Stimulated activated effector memory CD8-positive, alpha-beta T cell treated with anti-CD3 and anti-CD28 coated beads, Interleukin-12 subunit alpha, Interleukin-12 subunit beta, amount 100 ng/mL, for 72 hours (primary cell): ENCODE measurements around the gene NDUFS7.
"Not testable (repeated sequence)": the region's sequence is repeated elsewhere in the genome, so short reads cannot be mapped to it uniquely, and the experiment has no call there.

Source experiments
- ATAC-seq: fragments of 150-1000 bp; cut with Tn5 transposase; 2 replicates; pipeline ENCODE4 v1.10.0; 2021
- DNase-seq, 2 donors: peaks; one replicate each; pipeline ENCODE4 v3.0.0; 2021 to 2022; ENCODE audit warnings: low spot score in 2 of 2
- H3K27ac Mint-ChIP-seq: one replicate; pipeline ENCODE4 v1.8.0; 2022; ENCODE audit warnings: mild to moderate bottlenecking, mixed read lengths
- H3K36me3 Mint-ChIP-seq: one replicate; pipeline ENCODE4 v1.8.0; 2022; ENCODE audit warnings: mild to moderate bottlenecking, mixed read lengths
- H3K4me1 Mint-ChIP-seq: one replicate; pipeline ENCODE4 v1.8.0; 2022; ENCODE audit warnings: mixed read lengths
- H3K4me3 Mint-ChIP-seq: one replicate; pipeline ENCODE4 v1.8.0; 2022; ENCODE audit warnings: mild to moderate bottlenecking, mixed read lengths
- H3K9me3 Mint-ChIP-seq: one replicate; pipeline ENCODE4 v1.8.0; 2022; ENCODE audit warnings: mixed read lengths

NDUFS7 gene

DNA sequence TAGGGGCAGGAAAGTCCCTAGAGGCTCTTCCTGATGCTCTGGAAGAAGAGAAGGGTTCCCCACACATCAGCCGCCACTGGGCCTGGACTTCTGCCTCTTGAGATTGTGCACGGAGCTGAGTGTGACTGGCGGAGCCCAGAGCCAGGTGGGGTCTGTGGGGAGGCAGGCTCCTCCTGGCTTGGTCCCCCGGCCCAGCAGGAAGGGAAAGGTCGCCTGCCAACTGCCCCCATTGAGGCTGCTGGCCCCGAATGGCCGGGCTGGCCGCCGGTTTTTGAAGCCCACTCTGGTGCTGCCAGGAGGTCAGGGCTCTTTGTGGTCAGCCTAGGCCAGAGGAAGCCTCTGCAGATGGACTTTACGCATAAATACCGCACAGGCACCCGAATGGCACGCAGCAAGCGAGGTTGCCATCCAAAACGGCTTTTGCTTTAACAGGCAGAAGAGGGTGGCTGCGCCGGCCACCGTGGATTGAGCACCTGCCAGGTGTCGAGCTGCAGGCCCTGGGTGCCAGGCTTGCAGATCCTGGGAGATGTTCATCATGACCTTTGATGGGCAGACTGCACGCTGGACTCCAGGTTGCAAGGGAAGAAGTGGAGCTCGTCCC lies 28.7 kb downstream of the NDUFS7 start:
- peak overlapping the region; percentile 87 for H3K27ac Mint-ChIP-seq
- peaks cover 76% of the 10 kb centered on the region for H3K4me1 Mint-ChIP-seq
- DNase-seq (no peak), ATAC-seq (no peak)
- peak overlapping the region; percentile 93 for H3K4me3 Mint-ChIP-seq
- H3K9me3 Mint-ChIP-seq: no peaks in the 10 kb centered on the region
- peaks cover 85% of the 10 kb centered on the region for H3K36me3 Mint-ChIP-seq

GRCh38 chr19:1412995-1413800 lies 29.5 kb downstream of the NDUFS7 start:
- Mint-ChIP-seq H3K4me3 (peak overlapping the region; percentile 44), H3K36me3 (peaks cover 93% of the 10 kb centered on the region), H3K9me3 (no peaks in the 10 kb centered on the region), H3K4me1 (peaks cover 81% of the 10 kb centered on the region), H3K27ac (peak overlapping the region; percentile 56)
- DNase-seq (no peak), ATAC-seq (no peak)

GRCh38 chr19:1416014-1416841 lies 32.5 kb downstream of the NDUFS7 start:
- DNase-seq: no peak

DNA sequence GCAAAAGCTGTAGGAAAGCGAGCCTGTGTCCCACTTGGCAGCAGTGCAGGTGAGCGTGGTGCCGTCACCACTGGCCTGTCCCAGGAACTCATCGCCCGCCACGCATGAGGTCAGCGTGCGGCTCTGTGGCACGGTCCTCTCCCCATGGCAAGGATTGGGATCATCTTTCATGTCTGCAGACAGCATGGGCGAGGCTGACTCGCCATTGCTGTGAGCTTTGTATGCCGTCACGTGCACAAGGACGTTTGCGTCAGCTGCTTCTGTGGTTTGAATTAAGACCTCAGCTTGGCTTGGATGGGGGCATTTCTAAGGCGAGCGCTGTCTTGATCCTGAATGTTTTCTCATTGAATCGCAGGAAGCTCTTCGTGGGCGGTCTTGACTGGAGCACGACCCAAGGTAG lies 33.4 kb downstream of the NDUFS7 start:
- ATAC-seq (no peak), DNase-seq (no peak)
- peaks cover 95% of the 10 kb centered on the region for H3K36me3 Mint-ChIP-seq
- peak overlapping the region; percentile 86 for H3K27ac Mint-ChIP-seq
- no peak overlapping the region for H3K4me3 Mint-ChIP-seq
- no peaks in the 10 kb centered on the region for H3K9me3 Mint-ChIP-seq
- H3K4me1 Mint-ChIP-seq: peaks cover 46% of the 10 kb centered on the region

More at GRCh38 chr19:1416014-1416841, 32.5 kb downstream of the NDUFS7 start:
- Mint-ChIP-seq H3K9me3 (no peaks in the 10 kb centered on the region), H3K4me3 (peak overlapping the region; percentile 45), H3K36me3 (peaks cover 95% of the 10 kb centered on the region), H3K4me1 (peaks cover 55% of the 10 kb centered on the region), H3K27ac (peak overlapping the region; percentile 86)
- no peak for ATAC-seq

DNA sequence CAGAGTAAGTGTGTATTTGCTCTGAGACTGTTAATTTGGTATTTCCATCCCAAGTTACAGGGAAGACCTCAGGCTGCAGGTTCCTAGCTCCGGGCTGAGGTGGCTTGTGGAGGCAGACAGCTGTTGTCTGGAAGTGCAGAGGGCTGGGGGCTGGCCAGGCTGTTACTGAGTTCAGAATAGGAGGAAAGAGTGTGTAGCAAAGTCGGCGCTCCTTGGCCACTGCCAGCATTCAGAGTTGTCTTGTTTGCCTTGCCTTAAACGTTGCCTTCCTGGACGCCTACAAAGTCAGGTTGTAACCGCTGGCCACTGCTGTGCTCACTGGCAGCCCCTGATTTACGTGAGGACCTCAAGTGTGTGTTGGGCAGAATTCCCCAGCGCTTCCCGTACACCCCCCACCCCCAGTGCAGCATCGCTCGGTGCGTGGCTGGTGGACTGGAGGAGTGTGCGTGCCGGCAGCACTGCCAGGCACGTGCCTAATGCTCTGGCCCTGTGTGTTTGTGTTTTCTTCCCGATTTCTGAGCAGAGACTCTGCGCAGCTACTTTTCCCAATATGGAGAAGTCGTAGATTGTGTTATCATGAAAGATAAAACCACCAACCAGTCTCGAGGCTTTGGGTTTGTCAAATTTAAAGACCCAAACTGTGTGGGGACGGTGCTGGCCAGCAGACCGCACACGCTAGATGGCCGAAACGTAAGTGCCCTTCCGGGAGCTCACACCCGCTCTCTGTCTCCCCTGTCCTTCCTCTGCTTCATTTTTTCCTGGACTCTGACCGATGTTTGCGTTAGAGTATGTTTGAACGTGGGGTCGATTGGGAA lies 34.2 kb downstream of the NDUFS7 start:
- peaks cover 39% of the 10 kb centered on the region for H3K4me1 Mint-ChIP-seq
- no peaks in the 10 kb centered on the region for H3K9me3 Mint-ChIP-seq
- H3K36me3 Mint-ChIP-seq: peaks cover 99% of the 10 kb centered on the region
- H3K27ac Mint-ChIP-seq: peak overlapping the region; percentile 86
- DNase-seq: no peak
- no peak overlapping the region for H3K4me3 Mint-ChIP-seq
- no peak for ATAC-seq

DNA sequence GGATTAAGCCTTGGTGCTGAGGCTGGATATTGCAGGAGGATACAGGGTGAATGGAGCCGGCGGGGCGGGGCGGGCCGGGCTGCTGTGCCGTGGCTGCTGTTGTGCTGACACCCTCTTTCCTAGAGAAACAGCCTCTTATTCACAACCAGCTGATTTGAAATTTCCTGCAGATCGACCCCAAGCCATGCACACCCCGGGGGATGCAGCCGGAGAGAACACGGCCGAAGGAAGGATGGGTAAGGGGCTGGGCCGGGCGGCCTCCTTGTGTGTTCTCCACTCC lies 34.7 kb downstream of the NDUFS7 start:
- Mint-ChIP-seq H3K36me3 (peaks cover 99% of the 10 kb centered on the region), H3K9me3 (no peaks in the 10 kb centered on the region), H3K4me1 (peaks cover 39% of the 10 kb centered on the region), H3K27ac (no peak overlapping the region), H3K4me3 (no peak overlapping the region)
- no peak for DNase-seq
- no peak for ATAC-seq

DNA sequence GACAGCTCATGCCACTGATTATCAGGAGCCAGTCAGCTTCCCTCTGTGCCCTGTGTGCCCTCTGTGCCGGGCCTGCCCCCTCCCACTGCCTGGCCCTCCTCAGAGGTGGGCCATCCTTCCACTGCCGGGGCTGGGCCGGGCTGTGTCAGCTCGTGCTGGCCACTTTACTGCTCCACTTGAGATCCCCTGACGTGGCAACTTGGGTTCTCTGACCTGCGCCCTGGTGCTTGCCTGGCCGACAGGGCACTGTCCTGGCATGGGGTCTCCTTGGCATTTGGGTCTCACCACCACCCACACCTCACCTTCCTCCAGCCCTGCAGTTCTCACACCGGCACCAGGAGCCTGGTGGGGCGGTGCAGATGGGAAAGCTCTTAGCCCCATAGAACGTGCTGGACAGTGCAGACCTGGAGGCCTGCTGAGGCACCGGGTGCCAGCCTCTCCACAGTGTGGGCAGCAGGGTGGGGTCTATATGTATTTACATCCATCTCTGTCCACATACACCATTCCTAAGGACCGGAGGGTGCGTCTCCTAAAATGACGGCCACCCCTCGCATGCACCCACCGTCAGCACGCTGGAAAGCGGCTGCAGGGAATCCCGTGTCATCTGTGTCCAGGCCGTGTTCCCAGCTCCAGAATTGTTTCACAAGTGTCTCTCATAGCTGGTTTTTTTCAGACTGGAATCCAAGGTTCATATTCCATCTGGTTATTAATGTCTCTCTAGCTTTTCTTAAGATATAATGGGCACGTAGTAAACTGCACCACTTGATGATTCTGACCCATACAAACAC lies 35.4 kb downstream of the NDUFS7 start:
- Mint-ChIP-seq H3K4me1 (peaks cover 36% of the 10 kb centered on the region), H3K36me3 (peaks cover 99% of the 10 kb centered on the region), H3K4me3 (no peak overlapping the region), H3K27ac (no peak overlapping the region), H3K9me3 (no peaks in the 10 kb centered on the region)
- ATAC-seq (no peak), DNase-seq (no peak)

GRCh38 chr19:1420085-1420484 lies 36.4 kb downstream of the NDUFS7 start:
- H3K9me3 Mint-ChIP-seq, DNase-seq, H3K4me3 Mint-ChIP-seq, H3K27ac Mint-ChIP-seq, ATAC-seq: not testable (repeated sequence)
- H3K36me3 Mint-ChIP-seq: peaks cover 99% of the 10 kb centered on the region
- peaks cover 38% of the 10 kb centered on the region for H3K4me1 Mint-ChIP-seq

DNA sequence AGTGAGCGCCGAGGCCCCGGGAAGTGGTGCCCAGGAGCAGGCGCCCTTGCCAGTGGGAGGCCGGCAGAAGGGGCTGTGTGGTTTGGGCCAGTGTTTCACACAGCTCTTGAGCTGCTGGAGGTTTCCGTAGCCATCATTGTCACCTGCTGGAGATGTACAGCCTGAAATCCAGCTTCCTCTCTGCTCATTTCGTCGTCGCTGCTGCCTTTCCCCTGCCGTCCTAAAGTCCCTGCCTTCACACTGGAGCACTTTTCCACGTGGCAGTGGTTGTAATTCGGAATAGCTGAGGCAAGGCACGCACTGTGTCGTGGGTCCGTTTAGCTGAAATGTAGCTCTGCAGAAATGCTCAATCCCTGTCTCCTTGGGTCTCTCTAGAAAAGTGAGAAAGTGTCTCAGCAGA lies 36.9 kb downstream of the NDUFS7 start:
- no peaks in the 10 kb centered on the region for H3K9me3 Mint-ChIP-seq
- peaks cover 34% of the 10 kb centered on the region for H3K4me1 Mint-ChIP-seq
- H3K4me3 Mint-ChIP-seq: no peak overlapping the region
- no peak overlapping the region for H3K27ac Mint-ChIP-seq
- DNase-seq (no peak), ATAC-seq (no peak)
- H3K36me3 Mint-ChIP-seq: peaks cover 99% of the 10 kb centered on the region

- no peak overlapping the region for H3K4me3 Mint-ChIP-seq
- peaks cover 26% of the 10 kb centered on the region for H3K4me1 Mint-ChIP-seq
- no peaks in the 10 kb centered on the region for H3K9me3 Mint-ChIP-seq
- DNase-seq: no peak
- H3K36me3 Mint-ChIP-seq: peaks cover 99% of the 10 kb centered on the region
- H3K27ac Mint-ChIP-seq: no peak overlapping the region
- no peak for ATAC-seq
These were observed 37.7 kb downstream of the NDUFS7 start for GRCh38 chr19:1421218-1421957.

GRCh38 chr19:1421958-1422305 lies 38.2 kb downstream of the NDUFS7 start:
- Mint-ChIP-seq H3K9me3 (no peaks in the 10 kb centered on the region), H3K27ac (no peak overlapping the region), H3K36me3 (peaks cover 100% of the 10 kb centered on the region), H3K4me3 (no peak overlapping the region), H3K4me1 (peaks cover 22% of the 10 kb centered on the region)
- DNase-seq (no peak), ATAC-seq (no peak)

DNA sequence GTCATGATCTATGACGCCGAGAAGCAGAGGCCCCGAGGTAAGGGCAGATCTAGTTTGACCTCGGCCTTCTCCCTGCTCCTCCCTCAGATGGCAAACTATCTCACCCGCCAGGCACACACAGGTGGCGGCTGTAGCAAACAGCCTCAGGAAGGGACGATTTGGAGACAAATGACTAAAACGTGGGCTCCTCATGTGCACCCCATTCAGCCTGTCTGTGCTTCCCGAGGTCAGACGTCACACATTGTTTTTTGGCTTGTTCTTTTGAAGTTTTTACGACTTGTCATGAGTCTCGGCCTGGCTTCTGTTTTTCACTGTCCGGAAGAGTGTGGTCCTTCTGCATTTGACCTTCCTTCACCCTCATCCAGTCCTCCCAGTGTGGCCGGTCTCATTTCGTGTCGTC lies 38.7 kb downstream of the NDUFS7 start:
- no peak for DNase-seq
- Mint-ChIP-seq H3K36me3 (peaks cover 100% of the 10 kb centered on the region), H3K4me3 (no peak overlapping the region), H3K4me1 (peaks cover 18% of the 10 kb centered on the region), H3K27ac (no peak overlapping the region), H3K9me3 (no peaks in the 10 kb centered on the region)
- no peak for ATAC-seq

DNA sequence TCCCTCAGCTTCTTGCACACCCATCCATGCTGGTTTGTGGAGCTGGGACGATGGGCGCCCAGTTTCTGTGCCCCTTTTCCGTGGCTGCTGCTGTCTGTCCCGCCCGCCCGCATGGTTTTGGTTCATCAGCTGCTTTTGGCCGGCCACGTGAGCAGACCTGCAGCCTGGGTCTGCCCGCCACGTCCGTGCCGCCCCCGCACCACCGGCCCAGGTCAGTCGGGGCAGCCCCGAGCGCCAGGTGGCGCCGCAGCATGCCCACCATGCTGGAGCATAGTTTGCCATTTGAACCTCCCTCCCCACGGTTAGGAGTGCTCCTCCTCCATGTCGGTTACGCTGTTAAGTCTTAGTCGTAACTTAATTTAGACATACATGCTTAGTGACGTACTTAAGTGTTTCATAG lies 39.2 kb downstream of the NDUFS7 start:
- ATAC-seq (no peak), DNase-seq (no peak)
- peaks cover 13% of the 10 kb centered on the region for H3K4me1 Mint-ChIP-seq
- H3K4me3 Mint-ChIP-seq: no peak overlapping the region
- peak overlapping the region; percentile 80 for H3K27ac Mint-ChIP-seq
- H3K36me3 Mint-ChIP-seq: peaks cover 100% of the 10 kb centered on the region
- no peaks in the 10 kb centered on the region for H3K9me3 Mint-ChIP-seq
